ENCODE measurements around the gene NEB. TPM values are rescaled to one million over a fixed set of nuclear protein-coding genes. Genes with fewer than 3 reads are reported as not detected.
"Not testable (repeated sequence)": the region's sequence is repeated elsewhere in the genome, so short reads cannot be mapped to it uniquely, and the experiment has no call there.

Gene NEB
- total and polyA plus RNA-seq, 12 donors, result 3.0 to 32.5 (median 7.6) TPM

GRCh38 chr2:151601803-151602202 lies 132.5 kb downstream of the NEB start:
- H3K27ac ChIP-seq; H3K36me3 ChIP-seq (replicated peaks in 1 of 2); H3K9me3 ChIP-seq (replicated peaks in 1 of 3); H3K4me3 ChIP-seq; intact Hi-C loops (cut with DNase I); H3K27me3 ChIP-seq; DNase-seq; H3K4me1 ChIP-seq (replicated peaks in 1 of 2): not testable (repeated sequence)
- no CpG with 5 or more reads among the region's 4 CpGs for WGBS, 4 donors

DNA sequence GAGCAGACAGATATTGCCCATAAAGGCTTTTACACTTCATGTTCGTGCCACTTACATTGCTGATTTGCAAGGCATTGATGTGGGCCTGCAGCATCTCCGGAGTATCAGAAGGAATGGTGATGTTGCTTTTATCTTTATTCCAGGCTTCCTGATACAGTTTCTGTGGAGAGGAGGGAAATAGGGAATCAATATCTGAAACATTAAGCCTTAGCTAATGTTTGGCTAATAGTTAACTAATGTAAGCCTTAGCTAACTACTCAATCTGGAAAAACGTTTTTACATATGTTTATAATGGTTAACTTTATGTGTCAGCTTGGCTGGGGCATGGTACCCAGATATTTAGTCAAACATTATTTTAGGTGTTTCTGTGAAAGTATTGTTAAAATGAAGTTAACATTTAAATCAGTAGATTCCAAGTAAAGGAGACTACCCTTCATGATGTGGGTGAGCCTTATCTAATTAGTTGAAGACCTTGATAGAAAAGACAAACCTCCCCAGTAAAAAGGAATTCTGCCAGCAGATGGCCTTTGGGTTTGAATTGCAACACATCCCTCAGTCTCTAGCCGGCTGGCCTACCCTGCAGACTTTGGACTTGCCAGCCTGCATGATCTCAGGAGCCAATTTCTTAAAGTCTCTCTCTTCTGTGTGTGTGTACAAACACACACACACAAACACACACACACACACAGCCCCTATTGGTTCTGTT lies 137.2 kb downstream of the NEB start:
- H3K27me3 ChIP-seq; H3K4me3 ChIP-seq; H3K27ac ChIP-seq; H3K4me1 ChIP-seq (replicated peaks in 1 of 2); H3K9me3 ChIP-seq (replicated peaks in 1 of 3); H3K36me3 ChIP-seq (replicated peaks in 1 of 2); intact Hi-C loops (cut with DNase I); DNase-seq: not testable (repeated sequence)
- no CpG with 5 or more reads among the region's 4 CpGs for WGBS, 4 donors

GRCh38 chr2:151591908-151592255 lies 142.4 kb downstream of the NEB start:
- H3K9me3 ChIP-seq (replicated peaks in 1 of 3); H3K27ac ChIP-seq; DNase-seq; H3K4me1 ChIP-seq (replicated peaks in 1 of 2); H3K4me3 ChIP-seq; H3K27me3 ChIP-seq; H3K36me3 ChIP-seq (replicated peaks in 1 of 2); intact Hi-C loops (cut with DNase I): not testable (repeated sequence)
- WGBS, 4 donors, result 80 to 88% (median 83%) methylated on average over 4 of the region's 4 CpGs

GRCh38 chr2:151591250-151591907 lies 142.9 kb downstream of the NEB start:
- H3K27ac ChIP-seq; H3K27me3 ChIP-seq; H3K36me3 ChIP-seq (replicated peaks in 1 of 2); H3K4me1 ChIP-seq (replicated peaks in 1 of 2); H3K4me3 ChIP-seq; intact Hi-C loops (cut with DNase I); H3K9me3 ChIP-seq (replicated peaks in 1 of 3): not testable (repeated sequence)
- TF ChIP-seq, protein P1, sequence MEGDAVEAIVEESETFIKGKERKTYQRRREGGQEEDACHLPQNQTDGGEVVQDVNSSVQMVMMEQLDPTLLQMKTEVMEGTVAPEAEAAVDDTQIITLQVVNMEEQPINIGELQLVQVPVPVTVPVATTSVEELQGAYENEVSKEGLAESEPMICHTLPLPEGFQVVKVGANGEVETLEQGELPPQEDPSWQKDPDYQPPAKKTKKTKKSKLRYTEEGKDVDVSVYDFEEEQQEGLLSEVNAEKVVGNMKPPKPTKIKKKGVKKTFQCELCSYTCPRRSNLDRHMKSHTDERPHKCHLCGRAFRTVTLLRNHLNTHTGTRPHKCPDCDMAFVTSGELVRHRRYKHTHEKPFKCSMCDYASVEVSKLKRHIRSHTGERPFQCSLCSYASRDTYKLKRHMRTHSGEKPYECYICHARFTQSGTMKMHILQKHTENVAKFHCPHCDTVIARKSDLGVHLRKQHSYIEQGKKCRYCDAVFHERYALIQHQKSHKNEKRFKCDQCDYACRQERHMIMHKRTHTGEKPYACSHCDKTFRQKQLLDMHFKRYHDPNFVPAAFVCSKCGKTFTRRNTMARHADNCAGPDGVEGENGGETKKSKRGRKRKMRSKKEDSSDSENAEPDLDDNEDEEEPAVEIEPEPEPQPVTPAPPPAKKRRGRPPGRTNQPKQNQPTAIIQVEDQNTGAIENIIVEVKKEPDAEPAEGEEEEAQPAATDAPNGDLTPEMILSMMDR (IDR thresholded peaks at IDR 0.05), result peak in 1 of 6 experiments; percentile 39
- DNase-seq, result peak in 5 of 7 donors; percentile 21 to 54 (median 46)
- 28 to 54% (median 43%) methylated on average over 2 to 4 of the region's 5 CpGs for WGBS, 4 donors

DNA sequence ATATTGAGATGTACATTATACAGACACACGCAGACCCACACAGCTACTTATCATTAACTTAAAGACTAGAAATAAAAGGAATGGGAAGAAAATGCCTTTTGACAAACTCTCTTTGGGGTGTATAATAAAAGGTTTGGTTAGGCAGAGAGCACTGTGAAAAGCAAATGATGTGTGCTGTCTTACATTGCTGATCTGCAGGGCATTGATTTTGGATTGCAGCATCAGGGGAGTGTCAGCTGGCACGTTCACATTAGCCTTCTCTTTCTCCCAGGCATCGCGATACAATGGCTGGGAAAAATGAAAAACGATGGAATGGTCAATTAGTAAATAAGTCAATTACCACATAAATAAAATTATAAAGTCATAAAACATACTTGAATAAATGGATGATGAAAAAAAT lies 153.0 kb downstream of the NEB start:
- H3K4me1 ChIP-seq (replicated peaks in 1 of 2); H3K4me3 ChIP-seq; H3K9me3 ChIP-seq (replicated peaks in 1 of 3); H3K27ac ChIP-seq; DNase-seq; H3K27me3 ChIP-seq; intact Hi-C loops (cut with DNase I); H3K36me3 ChIP-seq (replicated peaks in 1 of 2): not testable (repeated sequence)
- WGBS, 4 donors, result 57 to 85% (median 78%) methylated on average over 1 to 4 of the region's 5 CpGs

DNA sequence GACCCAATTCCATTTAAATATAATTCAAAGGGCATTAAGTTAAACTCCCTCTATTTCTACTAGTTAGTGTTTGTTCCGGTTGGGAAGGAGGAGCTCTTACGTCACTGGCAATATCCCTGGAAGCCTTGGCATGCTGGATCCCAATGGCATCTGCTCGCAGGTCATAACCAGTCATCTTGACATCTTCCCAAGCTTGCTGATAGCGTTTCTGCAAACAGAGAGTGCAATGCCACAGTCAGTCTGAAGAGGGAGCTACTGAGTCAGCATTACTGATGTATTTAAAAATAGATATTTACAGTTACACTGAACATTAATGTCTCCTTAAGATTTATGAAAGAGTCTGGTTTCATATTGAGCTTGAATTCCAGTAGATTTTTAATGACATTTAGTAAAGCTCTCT lies 153.6 kb downstream of the NEB start:
- intact Hi-C loops (cut with DNase I); H3K27ac ChIP-seq; H3K9me3 ChIP-seq (replicated peaks in 1 of 3); H3K4me3 ChIP-seq; H3K36me3 ChIP-seq (replicated peaks in 1 of 2); H3K27me3 ChIP-seq; H3K4me1 ChIP-seq (replicated peaks in 1 of 2); DNase-seq: not testable (repeated sequence)
- WGBS, 4 donors, result no CpG with 5 or more reads among the region's 4 CpGs

DNA sequence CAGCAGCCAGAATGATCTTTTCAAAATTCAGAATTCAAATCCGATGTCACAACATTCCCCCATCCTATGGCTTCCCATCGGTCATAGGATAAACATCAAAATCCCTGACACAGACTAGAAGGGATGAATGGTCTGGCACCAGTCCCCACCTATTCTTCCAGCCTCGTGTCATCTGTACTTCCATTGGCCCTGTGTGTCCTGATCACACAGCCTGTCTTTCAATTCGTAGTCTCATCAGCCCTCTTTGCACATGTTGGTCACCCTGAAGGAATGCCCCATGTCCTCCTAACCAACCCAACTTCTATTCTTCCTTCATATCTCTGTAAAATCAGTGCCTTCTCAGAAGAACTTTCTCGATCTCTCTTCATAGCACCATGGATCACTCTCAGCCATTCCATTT lies 157.2 kb downstream of the NEB start:
- DNase-seq, result no peak
- no peak overlapping the region for H3K4me3 ChIP-seq
- no peak overlapping the region for H3K27ac ChIP-seq
- intact Hi-C loops (cut with DNase I), result no loop called here
- no peaks in the 10 kb centered on the region for H3K9me3 ChIP-seq (replicated peaks in 1 of 3)
- H3K4me1 ChIP-seq (replicated peaks in 1 of 2), result no peaks in the 10 kb centered on the region
- no peaks in the 10 kb centered on the region for H3K27me3 ChIP-seq
- H3K36me3 ChIP-seq (replicated peaks in 1 of 2), result no peaks in the 10 kb centered on the region
- 86 to 94% (median 90%) methylated on average over 5 of the region's 5 CpGs for WGBS, 4 donors
- TF ChIP-seq POLR2A (IDR thresholded peaks at IDR 0.05), result no peak
- TF ChIP-seq, protein P1 (IDR thresholded peaks at IDR 0.05), result no peak
